Small intestine (tissue), 7 donors: ENCODE data around the gene TXNL4A. TPM values are rescaled to one million over a fixed set of nuclear protein-coding genes. Genes with fewer than 3 reads are reported as not detected.

Experiments used
- DNase-seq, 2 donors: peaks; one replicate each; pipeline versions ENCODE4 v3.0.0 to v3.0.0-alpha.2; 2013
- FAIRE-seq: peaks from 2 replicates; lab custom pipeline; 2012; peaks lifted over from hg19 to GRCh38; lab: Jason Lieb, UNC
- H3K27ac ChIP-seq, 3 donors: one replicate each; pipeline ENCODE4 v1.5.1; 2013; ENCODE audit warnings: low read length in 2 of 3, mild to moderate bottlenecking in 2 of 3, control low read depth in 1 of 3, inconsistent platforms in 1 of 3, low read depth in 1 of 3, moderate library complexity in 1 of 3
- H3K27me3 ChIP-seq, 3 donors: one replicate each; pipeline ENCODE4 v1.6.1; 2013; ENCODE audit warnings: low read length in 3 of 3, inconsistent platforms in 1 of 3; ENCODE audit not compliant: control insufficient read depth in 3 of 3, insufficient read depth in 3 of 3
- H3K36me3 ChIP-seq, 3 donors: one replicate each; pipeline ENCODE4 v1.6.1; 2013; ENCODE audit warnings: low read length in 3 of 3, inconsistent platforms in 1 of 3, low read depth in 1 of 3, mild to moderate bottlenecking in 1 of 3, moderate library complexity in 1 of 3; ENCODE audit not compliant: control insufficient read depth in 3 of 3, insufficient read depth in 2 of 3
- H3K4me1 ChIP-seq, 3 donors: one replicate each; pipeline ENCODE4 v1.6.1; 2013; ENCODE audit warnings: low read length in 2 of 3, inconsistent platforms in 1 of 3, low read depth in 1 of 3, mild to moderate bottlenecking in 1 of 3, moderate library complexity in 1 of 3; ENCODE audit not compliant: control insufficient read depth in 3 of 3, insufficient read depth in 2 of 3
- H3K4me3 ChIP-seq, 3 donors: one replicate each; pipeline ENCODE4 v1.5.1; 2013; ENCODE audit warnings: low read length in 3 of 3, control low read depth in 1 of 3, inconsistent platforms in 1 of 3, low read depth in 1 of 3, mild to moderate bottlenecking in 1 of 3, moderate library complexity in 1 of 3
- H3K9me3 ChIP-seq, 2 donors: one replicate each; pipeline ENCODE4 v1.6.1; 2013; ENCODE audit warnings: low read depth in 1 of 2, low read length in 1 of 2; ENCODE audit not compliant: control insufficient read depth in 2 of 2, insufficient read depth in 1 of 2
- WGBS, 3 donors: extraction: QIAGEN DNeasy Blood & Tissue Kit; methylation state at CpG; one replicate each; pipeline ENCODE4 v1.1.7; 2013; 5-methylcytosine and 5-hydroxymethylcytosine counted together
- polyA plus RNA-seq, 4 donors: library from polyadenylated mRNA; stranded (reverse) in 3 of 4; unstranded in 1 of 4; fragments of 200-250 nt in 3 of 4; fragments of 120-200 nt in 1 of 4; gene quantifications; one replicate each; pipeline versions ENCODE4 v1.2.1 to v1.2.3, GENCODE V29; 2013
- donor health status: healthy with polysubstance abuse.
- donor health status: control.
- donor health status: control.
- donor health status: Bipolar disorder and iron deficiency.
- donor health status: healthy.

Gene TXNL4A
- polyA plus RNA-seq, 4 donors = 73.4 to 74.5 (median 74.0) TPM

GRCh38 chr18:79947054-79947755 is 41.2 kb downstream of the TXNL4A start:
- no peak for FAIRE-seq
- WGBS, 3 donors = 90 to 92% (median 90%) methylated on average over 14 of the region's 14 CpGs
- H3K27me3 ChIP-seq = no peaks in the 10 kb centered on the region
- H3K9me3 ChIP-seq = no peaks in the 10 kb centered on the region
- H3K36me3 ChIP-seq = peaks cover 0 to 35% (median 0%) of the 10 kb centered on the region in 3 donors
- H3K27ac ChIP-seq = no peak overlapping the region
- H3K4me3 ChIP-seq = no peak overlapping the region
- no peak for DNase-seq
- peaks cover 0 to 21% (median 10%) of the 10 kb centered on the region in 3 donors for H3K4me1 ChIP-seq

GRCh38 chr18:79945118-79946042 is 43.0 kb downstream of the TXNL4A start:
- Histone ChIP-seq H3K4me3 (no peak overlapping the region), H3K36me3 (peaks cover 0 to 53% (median 2%) of the 10 kb centered on the region in 3 donors), H3K27ac (no peak overlapping the region), H3K4me1 (peaks cover 0 to 20% (median 9%) of the 10 kb centered on the region in 3 donors), H3K27me3 (no peaks in the 10 kb centered on the region), H3K9me3 (no peaks in the 10 kb centered on the region)
- 82 to 91% (median 86%) methylated on average over 17 of the region's 17 CpGs for WGBS, 3 donors
- no peak for FAIRE-seq
- DNase-seq = no peak

- FAIRE-seq (no peak), DNase-seq (no peak)
- no peaks in the 10 kb centered on the region for H3K27me3 ChIP-seq
- WGBS, 3 donors = 65 to 94% (median 76%) methylated on average over 3 of the region's 3 CpGs
- H3K27ac ChIP-seq = no peak overlapping the region
- H3K4me1 ChIP-seq = peaks cover 0 to 15% (median 3%) of the 10 kb centered on the region in 3 donors
- H3K4me3 ChIP-seq = no peak overlapping the region
- peaks cover 0 to 57% (median 2%) of the 10 kb centered on the region in 3 donors for H3K36me3 ChIP-seq
- H3K9me3 ChIP-seq = no peaks in the 10 kb centered on the region
These were observed 43.6 kb downstream of the TXNL4A start for GRCh38 chr18:79944746-79945117.

- no peak overlapping the region for H3K27ac ChIP-seq
- H3K4me1 ChIP-seq = peaks cover 0 to 15% (median 0%) of the 10 kb centered on the region in 3 donors
- H3K36me3 ChIP-seq = peaks cover 0 to 57% (median 2%) of the 10 kb centered on the region in 3 donors
- DNase-seq (no peak), FAIRE-seq (no peak)
- no peak overlapping the region for H3K4me3 ChIP-seq
- no peaks in the 10 kb centered on the region for H3K27me3 ChIP-seq
- H3K9me3 ChIP-seq = no peaks in the 10 kb centered on the region
- 43 to 61% (median 48%) methylated on average over 10 to 11 of the region's 11 CpGs for WGBS, 3 donors
These were observed 44.1 kb downstream of the TXNL4A start for GRCh38 chr18:79944126-79944731.

GRCh38 chr18:79943608-79944125 is 44.7 kb downstream of the TXNL4A start:
- Histone ChIP-seq H3K4me3 (no peak overlapping the region), H3K4me1 (peaks cover 0 to 15% (median 0%) of the 10 kb centered on the region in 3 donors), H3K27ac (no peak overlapping the region), H3K36me3 (peaks cover 0 to 55% (median 2%) of the 10 kb centered on the region in 3 donors), H3K27me3 (no peaks in the 10 kb centered on the region), H3K9me3 (no peaks in the 10 kb centered on the region)
- 47 to 89% (median 58%) methylated on average over 16 to 20 of the region's 20 CpGs for WGBS, 3 donors
- FAIRE-seq (no peak), DNase-seq (no peak)

- Histone ChIP-seq H3K4me3 (no peak overlapping the region), H3K9me3 (no peaks in the 10 kb centered on the region), H3K27ac (no peak overlapping the region), H3K27me3 (no peaks in the 10 kb centered on the region), H3K4me1 (peaks cover 0 to 11% (median 0%) of the 10 kb centered on the region in 3 donors), H3K36me3 (peaks cover 0 to 57% (median 5%) of the 10 kb centered on the region in 3 donors)
- DNase-seq (peak; percentile 70 to 87), FAIRE-seq (no peak)
- 24 to 72% (median 48%) methylated on average over 31 of the region's 31 CpGs for WGBS, 3 donors
These were observed 45.4 kb downstream of the TXNL4A start for GRCh38 chr18:79942786-79943607.

- no peak overlapping the region for H3K27ac ChIP-seq
- peaks cover 0 to 9% (median 0%) of the 10 kb centered on the region in 3 donors for H3K4me1 ChIP-seq
- H3K9me3 ChIP-seq = peaks cover 0 to under 1% of the 10 kb centered on the region in 2 donors
- H3K4me3 ChIP-seq = no peak overlapping the region
- peaks cover 0 to 58% (median 5%) of the 10 kb centered on the region in 3 donors for H3K36me3 ChIP-seq
- DNase-seq (no peak), FAIRE-seq (no peak)
- H3K27me3 ChIP-seq = no peaks in the 10 kb centered on the region
- 91 to 96% (median 94%) methylated on average over 7 of the region's 7 CpGs for whole genome bisulfite sequencing, 3 donors
These were observed 46.2 kb downstream of the TXNL4A start for GRCh38 chr18:79942211-79942610.
